DMS79 (cell line): ENCODE measurements around the gene CHMP1A.

Experiments used
- DNase-seq: peaks from one replicate; lab custom pipeline; 2025; lab: John Stamatoyannopoulos, UW

The CHMP1A gene

GRCh38 chr16:89605186-89605970 lies 52.1 kb downstream of the CHMP1A start:
- no peak for DNase-seq

GRCh38 chr16:89604764-89605163 lies 52.7 kb downstream of the CHMP1A start:
- no peak for DNase-seq

- DNase-seq: no peak
Observed at GRCh38 chr16:89602952-89603590, 54.4 kb downstream of the CHMP1A start.

GRCh38 chr16:89602273-89602951 lies 55.1 kb downstream of the CHMP1A start:
- no peak for DNase-seq

- DNase-seq: no peak
Observed at GRCh38 chr16:89601906-89602272, 55.6 kb downstream of the CHMP1A start.

- DNase-seq: no peak
Observed at GRCh38 chr16:89600956-89601355, 56.6 kb downstream of the CHMP1A start.

- no peak for DNase-seq
Observed at GRCh38 chr16:89600427-89600826, 57.1 kb downstream of the CHMP1A start.

- DNase-seq: no peak
Observed at GRCh38 chr16:89599902-89600301, 57.6 kb downstream of the CHMP1A start.

GRCh38 chr16:89599451-89599858 lies 58.1 kb downstream of the CHMP1A start:
- DNase-seq: no peak

- DNase-seq: no peak
Observed at GRCh38 chr16:89598199-89598598, 59.3 kb downstream of the CHMP1A start.

GRCh38 chr16:89596957-89597649 lies 60.4 kb downstream of the CHMP1A start:
- no peak for DNase-seq

- no peak for DNase-seq
Observed at GRCh38 chr16:89596061-89596689, 61.3 kb downstream of the CHMP1A start.

GRCh38 chr16:89595330-89596060 lies 62.0 kb downstream of the CHMP1A start:
- no peak for DNase-seq
